DOHH2 (cell line): ENCODE data around the gene SULT6B1.
"Not testable (repeated sequence)": the region's sequence is repeated elsewhere in the genome, so short reads cannot be mapped to it uniquely, and the experiment has no call there.

ENCODE experiments used
- H3F3A ChIP-seq: fragments of 200-600 bp; sonication (generic), shearing (Covaris generic); 2 replicates; pipeline ENCODE4 v1.6.0; 2016; ENCODE audit warnings: antibody characterized with exemption, mild to moderate bottlenecking; ENCODE audit not compliant: control insufficient read depth, insufficient read depth
- H3K27ac ChIP-seq: fragments of 200-600 bp; sonication (generic); 2 replicates; pipeline ENCODE4 v1.5.1; 2014; ENCODE audit warnings: low read depth, mild to moderate bottlenecking, low read length, moderate library complexity
- H3K27me3 ChIP-seq: fragments of 200-600 bp; sonication (generic); 2 replicates; pipeline ENCODE4 v1.6.1; 2014; ENCODE audit warnings: mild to moderate bottlenecking, low read length, mixed read lengths; ENCODE audit not compliant: control insufficient read depth
- H3K36me3 ChIP-seq: fragments of 200-600 bp; sonication (generic); 2 replicates; pipeline ENCODE4 v1.6.1; 2014; ENCODE audit warnings: mild to moderate bottlenecking, low read length, moderate library complexity, mixed read lengths; ENCODE audit not compliant: control insufficient read depth
- H3K4me1 ChIP-seq: fragments of 200-600 bp; sonication (generic); 2 replicates; pipeline ENCODE4 v1.6.1; 2014; ENCODE audit warnings: mild to moderate bottlenecking, low read length, mixed read lengths; ENCODE audit not compliant: control insufficient read depth
- H3K4me2 ChIP-seq: fragments of 200-600 bp; sonication (generic); 2 replicates; pipeline ENCODE4 v1.6.0; 2014; ENCODE audit warnings: mild to moderate bottlenecking, low read length, moderate library complexity
- H3K4me3 ChIP-seq: fragments of 200-600 bp; sonication (generic); 2 replicates; pipeline ENCODE4 v1.5.1; 2014; ENCODE audit warnings: mild to moderate bottlenecking, low read length, mixed read lengths
- H3K79me2 ChIP-seq: fragments of 200-600 bp; sonication (generic); 2 replicates; pipeline ENCODE4 v1.6.1; 2014; ENCODE audit warnings: mild to moderate bottlenecking, low read length, mixed read lengths; ENCODE audit not compliant: control insufficient read depth
- H3K9me2 ChIP-seq: fragments of 200-600 bp; sonication (generic); replicated peaks from 2 replicates; pipeline ENCODE4 v1.6.1; 2014; ENCODE audit warnings: mild to moderate bottlenecking, low read length, mixed read lengths; ENCODE audit not compliant: control insufficient read depth
- H3K9me3 ChIP-seq: fragments of 200-600 bp; sonication (generic); 2 replicates; pipeline ENCODE4 v1.6.1; 2014; ENCODE audit warnings: antibody characterized with exemption, low read length, mixed read lengths; ENCODE audit not compliant: control insufficient read depth, insufficient read depth
- H4K20me1 ChIP-seq: fragments of 200-600 bp; sonication (generic); 2 replicates; pipeline ENCODE4 v1.6.0; 2014; ENCODE audit warnings: low read depth, mild to moderate bottlenecking, antibody characterized with exemption, low read length, moderate library complexity; ENCODE audit not compliant: control insufficient read depth, insufficient read depth
- EZH2phosphoT487 ChIP-seq: fragments of 200-600 bp; sonication (generic); IDR thresholded peaks from 2 replicates; pipeline ENCODE4 v1.6.1; 2017; ENCODE audit warnings: borderline replicate concordance, mild to moderate bottlenecking, antibody characterized with exemption, low read length, moderate library complexity, mixed read lengths
- TF ChIP-seq, protein P1 (sequence below): fragments of 200-600 bp; sonication (generic); IDR thresholded peaks from one replicate; pipeline ENCODE4 v1.5.1; 2014; ENCODE audit warnings: antibody characterized with exemption, mild to moderate bottlenecking, low read depth, low read length; ENCODE audit not compliant: poor library complexity, severe bottlenecking

SULT6B1 gene

DNA sequence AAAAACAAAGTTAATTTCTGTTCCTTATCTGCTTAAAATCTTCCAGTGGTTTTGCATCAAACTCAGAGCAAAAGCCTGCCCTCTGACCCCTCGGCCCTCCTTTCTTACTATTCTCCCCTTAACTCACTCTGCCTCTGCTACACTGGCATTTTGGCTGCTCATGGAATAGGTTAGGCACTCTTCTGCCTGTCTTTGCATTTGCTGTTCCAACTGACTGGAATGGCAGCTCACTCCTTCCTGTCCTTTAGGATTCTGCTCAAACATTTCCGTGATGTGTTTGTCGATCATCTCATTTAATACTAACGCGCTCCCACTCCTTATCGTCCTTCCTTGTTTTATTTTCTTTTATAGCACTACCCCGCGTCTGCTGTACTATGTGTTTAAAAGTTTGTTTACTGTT, 42.1 kb upstream of the SULT6B1 start:
- Histone ChIP-seq H3K9me3 (no peaks in the 10 kb centered on the region), H3K27me3 (no peaks in the 10 kb centered on the region), H3K4me3 (peak overlapping the region; percentile 92), H3K27ac (peak overlapping the region; percentile 45), H3K4me2 (peak overlapping the region; percentile 94), H3K4me1 (peaks cover 50% of the 10 kb centered on the region), H3K79me2 (peaks cover 95% of the 10 kb centered on the region), H3F3A (no peaks in the 10 kb centered on the region; the same call in 1 of the 2 replicates), H3K36me3 (peaks cover 56% of the 10 kb centered on the region), H4K20me1 (peaks cover 29% of the 10 kb centered on the region), H3K9me2 (no peaks in the 10 kb centered on the region)
- TF ChIP-seq, protein P1, sequence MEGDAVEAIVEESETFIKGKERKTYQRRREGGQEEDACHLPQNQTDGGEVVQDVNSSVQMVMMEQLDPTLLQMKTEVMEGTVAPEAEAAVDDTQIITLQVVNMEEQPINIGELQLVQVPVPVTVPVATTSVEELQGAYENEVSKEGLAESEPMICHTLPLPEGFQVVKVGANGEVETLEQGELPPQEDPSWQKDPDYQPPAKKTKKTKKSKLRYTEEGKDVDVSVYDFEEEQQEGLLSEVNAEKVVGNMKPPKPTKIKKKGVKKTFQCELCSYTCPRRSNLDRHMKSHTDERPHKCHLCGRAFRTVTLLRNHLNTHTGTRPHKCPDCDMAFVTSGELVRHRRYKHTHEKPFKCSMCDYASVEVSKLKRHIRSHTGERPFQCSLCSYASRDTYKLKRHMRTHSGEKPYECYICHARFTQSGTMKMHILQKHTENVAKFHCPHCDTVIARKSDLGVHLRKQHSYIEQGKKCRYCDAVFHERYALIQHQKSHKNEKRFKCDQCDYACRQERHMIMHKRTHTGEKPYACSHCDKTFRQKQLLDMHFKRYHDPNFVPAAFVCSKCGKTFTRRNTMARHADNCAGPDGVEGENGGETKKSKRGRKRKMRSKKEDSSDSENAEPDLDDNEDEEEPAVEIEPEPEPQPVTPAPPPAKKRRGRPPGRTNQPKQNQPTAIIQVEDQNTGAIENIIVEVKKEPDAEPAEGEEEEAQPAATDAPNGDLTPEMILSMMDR = no peak
- no peak for TF ChIP-seq EZH2phosphoT487

DNA sequence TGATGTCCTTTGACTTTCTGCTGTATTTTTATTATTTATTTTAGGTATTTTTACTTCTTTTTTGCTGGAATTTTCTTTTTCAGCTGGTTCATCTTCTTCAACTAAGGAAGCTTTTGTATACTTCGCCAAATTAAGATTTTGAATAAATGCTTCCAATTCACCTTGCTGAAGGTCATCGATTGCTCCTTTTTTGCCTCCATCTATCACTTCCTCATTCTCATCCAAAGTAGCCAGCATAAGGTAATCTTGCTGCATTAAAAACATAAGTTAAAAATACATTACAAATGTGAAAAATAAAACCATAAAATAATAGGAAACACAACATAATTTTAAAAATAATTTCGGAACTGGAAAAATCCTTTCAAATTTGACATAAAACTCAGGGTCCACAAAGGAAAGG, 40.3 kb upstream of the SULT6B1 start:
- no peak overlapping the region for H3K27ac ChIP-seq
- H3K9me3 ChIP-seq = no peaks in the 10 kb centered on the region
- no peaks in the 10 kb centered on the region; the same call in 1 of the 2 replicates for H3F3A ChIP-seq
- peaks cover 53% of the 10 kb centered on the region for H3K4me1 ChIP-seq
- H4K20me1 ChIP-seq = peaks cover 39% of the 10 kb centered on the region
- no peak overlapping the region for H3K4me3 ChIP-seq
- H3K79me2 ChIP-seq = peaks cover 94% of the 10 kb centered on the region
- H3K9me2 ChIP-seq = no peaks in the 10 kb centered on the region
- H3K27me3 ChIP-seq = no peaks in the 10 kb centered on the region
- TF ChIP-seq EZH2phosphoT487 = no peak
- TF ChIP-seq, protein P1 = no peak
- H3K36me3 ChIP-seq = peaks cover 67% of the 10 kb centered on the region
- no peak overlapping the region for H3K4me2 ChIP-seq

DNA sequence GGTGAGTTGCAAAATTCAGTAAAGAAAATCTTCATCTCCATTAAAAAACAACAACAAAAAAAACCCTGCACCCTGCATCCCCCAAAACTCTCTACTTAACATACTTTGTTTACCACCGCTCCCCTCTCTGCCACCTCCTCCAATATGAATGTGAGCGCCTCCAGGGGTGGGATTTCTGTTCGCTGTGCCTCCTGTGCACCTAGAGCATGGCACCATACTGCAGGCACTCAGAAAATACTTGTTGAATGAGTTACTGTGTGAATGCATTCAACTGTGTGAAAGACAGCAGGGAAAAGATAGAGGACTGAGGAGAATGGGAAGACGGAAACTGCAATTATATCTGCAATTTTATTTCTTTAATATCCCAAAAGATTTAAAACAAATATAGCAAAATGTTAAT, 38.4 kb upstream of the SULT6B1 start:
- H3K4me2 ChIP-seq = peak overlapping the region; percentile 36
- peaks cover 42% of the 10 kb centered on the region for H3K4me1 ChIP-seq
- H3K4me3 ChIP-seq = no peak overlapping the region; the same call in 1 of the 2 replicates
- H3K9me3 ChIP-seq = no peaks in the 10 kb centered on the region
- H4K20me1 ChIP-seq = peaks cover 42% of the 10 kb centered on the region
- H3K27me3 ChIP-seq = no peaks in the 10 kb centered on the region
- H3K9me2 ChIP-seq = no peaks in the 10 kb centered on the region
- peaks cover 3% of the 10 kb centered on the region for H3F3A ChIP-seq
- TF ChIP-seq, protein P1 = no peak
- TF ChIP-seq EZH2phosphoT487 = no peak
- peaks cover 86% of the 10 kb centered on the region for H3K36me3 ChIP-seq
- peaks cover 91% of the 10 kb centered on the region for H3K79me2 ChIP-seq
- no peak overlapping the region for H3K27ac ChIP-seq

GRCh38 chr2:37225129-37225528, 36.7 kb upstream of the SULT6B1 start:
- not testable (repeated sequence) for H3K9me2 ChIP-seq, H3K27ac ChIP-seq, H3K4me3 ChIP-seq, H3K9me3 ChIP-seq, H3F3A ChIP-seq, H3K27me3 ChIP-seq
- H3K4me1 ChIP-seq = peaks cover 42% of the 10 kb centered on the region
- H3K4me2 ChIP-seq = peak overlapping the region; percentile 16; the same call in 1 of the 2 replicates
- peaks cover 35% of the 10 kb centered on the region for H4K20me1 ChIP-seq
- H3K79me2 ChIP-seq = peaks cover 86% of the 10 kb centered on the region
- peaks cover 90% of the 10 kb centered on the region for H3K36me3 ChIP-seq
